ENCODE data around the gene MSH5.

GRCh38 chr6:31765910-31766794, 26.3 kb downstream of the MSH5 start:
- TF ChIP-seq CTCF (IDR thresholded peaks at IDR 0.05) = no peak
- TF ChIP-seq POLR2A (IDR thresholded peaks at IDR 0.05) = no peak
